ENCODE data around the gene CH25H. TPM values are rescaled to one million over a fixed set of nuclear protein-coding genes. Genes with fewer than 3 reads are reported as not detected.

The CH25H gene
- total RNA-seq, 1 donor from 2014 or later, result 3.0 TPM

DNA sequence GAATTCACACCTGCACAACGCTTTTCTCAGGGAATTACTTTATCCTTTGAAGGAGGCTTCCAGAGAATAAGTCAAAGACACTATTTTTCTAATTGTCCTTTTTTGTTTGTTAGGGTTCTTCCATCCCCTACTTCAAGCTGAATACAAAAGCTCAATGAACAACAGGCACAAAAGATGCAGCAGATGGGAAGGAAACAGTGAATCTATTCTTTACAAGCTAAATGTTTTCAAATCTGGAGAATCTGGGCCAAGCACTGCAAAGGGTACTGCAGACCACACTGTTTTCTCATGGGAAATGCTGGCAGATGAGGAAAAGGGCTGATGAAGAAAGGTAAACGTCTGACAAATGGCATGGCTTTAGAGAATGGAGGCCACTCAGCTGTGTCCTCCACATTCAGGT lies 25.9 kb upstream of the CH25H start:
- no peak for DNase-seq (ENCODE audit: low read depth in 2 of 2)

DNA sequence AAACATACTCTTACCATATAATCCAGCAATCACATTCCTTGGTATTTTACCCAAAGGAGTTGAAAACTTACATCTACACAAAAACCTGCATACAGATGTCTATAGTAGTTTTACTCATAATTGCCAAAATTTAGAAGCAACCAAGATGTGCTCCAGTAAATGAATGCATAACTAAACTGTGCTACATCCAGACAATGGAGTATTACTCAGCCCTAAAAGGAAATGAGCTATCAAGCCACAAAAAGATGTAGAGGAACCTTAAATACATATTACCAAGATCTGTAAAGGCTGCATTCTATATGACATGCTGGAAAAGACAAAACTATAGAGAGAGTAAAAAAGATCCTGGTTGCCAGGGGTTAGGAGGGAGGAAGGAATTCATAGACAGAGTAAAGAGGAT lies 21.8 kb upstream of the CH25H start:
- no peak for DNase-seq (ENCODE audit: low read depth in 2 of 2)

DNA sequence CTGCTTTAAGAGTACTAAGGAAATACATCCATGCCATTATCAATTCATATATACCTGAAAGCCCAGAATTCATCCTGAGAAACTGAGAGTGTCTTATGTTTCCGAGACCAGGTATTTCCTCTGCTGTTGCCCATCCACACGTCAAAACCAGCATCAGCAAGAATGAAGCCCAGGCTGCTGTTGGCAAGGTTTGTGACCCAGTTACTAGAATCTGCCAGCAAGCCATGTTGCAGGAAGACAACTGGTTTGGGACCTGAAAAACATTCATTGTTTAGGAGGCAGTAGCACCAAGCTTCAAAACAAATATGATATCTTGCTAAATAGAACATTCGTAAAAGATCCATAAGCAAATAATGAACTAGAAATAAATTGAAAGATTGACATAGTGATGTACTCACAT lies 21.0 kb upstream of the CH25H start:
- DNase-seq (ENCODE audit: low read depth in 2 of 2), result no peak

DNA sequence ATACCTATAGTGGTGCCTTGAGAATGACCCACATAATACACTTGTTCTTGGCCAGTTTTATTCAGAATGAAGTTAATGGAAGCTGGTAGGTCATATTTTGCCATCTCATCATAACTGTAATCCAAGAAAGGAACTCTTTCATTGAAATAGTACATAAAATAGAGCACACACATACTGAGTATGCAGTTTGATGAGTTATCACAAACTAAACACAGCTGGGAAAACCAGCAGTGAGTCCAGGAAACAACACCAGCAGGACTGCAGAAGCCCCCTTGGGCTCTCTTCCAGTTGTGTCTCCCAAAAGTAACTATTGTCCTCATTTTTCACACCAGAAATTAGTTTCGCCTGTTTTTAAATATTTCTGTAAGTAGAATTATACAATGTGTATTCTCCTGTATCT lies 19.8 kb upstream of the CH25H start:
- peak in 1 of 2 donors; percentile 51 for DNase-seq (ENCODE audit: low read depth in 2 of 2)

DNA sequence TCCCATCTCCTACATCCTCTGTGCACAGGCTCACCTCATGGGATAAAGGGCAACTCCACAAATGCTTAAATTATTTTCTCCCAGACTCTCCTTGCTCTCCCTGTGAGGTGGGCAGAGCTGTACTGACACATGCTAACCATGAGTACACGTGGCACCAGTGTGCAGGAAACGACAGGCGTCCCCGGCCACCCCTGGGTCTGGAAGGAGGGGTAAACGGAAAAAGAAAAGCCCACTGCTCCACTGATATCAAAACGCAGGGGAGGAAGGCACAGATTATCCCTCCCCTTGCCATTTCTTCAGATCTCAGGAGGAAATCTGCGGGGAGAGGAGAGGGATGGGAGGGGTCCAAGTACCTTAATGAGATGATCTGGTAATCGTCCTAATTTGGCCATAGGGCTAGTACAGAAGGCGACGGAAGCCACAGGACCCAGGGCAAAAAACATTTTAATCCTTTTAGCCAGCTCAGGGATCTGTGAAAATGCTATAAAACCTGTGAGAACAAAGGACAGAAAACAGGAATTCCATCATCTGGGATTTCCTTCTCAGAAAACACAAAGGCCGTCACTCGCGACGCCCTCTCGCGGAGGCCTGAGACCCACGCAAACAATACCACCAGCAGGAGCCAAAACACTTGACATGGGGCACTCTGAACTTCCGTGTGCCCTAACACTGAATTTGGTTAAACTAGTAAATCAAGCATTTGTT lies 17.8 kb upstream of the CH25H start:
- DNase-seq (ENCODE audit: low read depth in 2 of 2), result peak; percentile 77 to 92

DNA sequence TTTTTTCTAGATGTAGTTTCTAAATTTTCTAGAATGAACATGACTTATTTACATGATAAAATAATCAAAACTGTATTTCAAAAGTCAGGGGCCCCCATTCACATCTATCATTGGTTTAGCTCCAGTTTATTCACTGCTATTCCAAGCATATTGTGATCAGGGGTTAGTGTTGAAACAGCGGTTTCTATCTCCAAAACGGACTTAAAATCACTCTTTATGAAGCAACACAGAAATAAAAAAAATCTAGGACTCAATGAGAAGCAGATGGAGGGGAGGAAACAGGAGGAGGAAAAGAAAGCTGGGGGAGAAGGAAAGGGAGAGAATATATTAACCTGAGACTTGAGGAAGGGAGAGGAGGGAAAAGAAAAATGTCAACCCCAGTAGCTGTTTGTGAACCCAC lies 14.8 kb upstream of the CH25H start:
- DNase-seq (ENCODE audit: low read depth in 2 of 2), result no peak

DNA sequence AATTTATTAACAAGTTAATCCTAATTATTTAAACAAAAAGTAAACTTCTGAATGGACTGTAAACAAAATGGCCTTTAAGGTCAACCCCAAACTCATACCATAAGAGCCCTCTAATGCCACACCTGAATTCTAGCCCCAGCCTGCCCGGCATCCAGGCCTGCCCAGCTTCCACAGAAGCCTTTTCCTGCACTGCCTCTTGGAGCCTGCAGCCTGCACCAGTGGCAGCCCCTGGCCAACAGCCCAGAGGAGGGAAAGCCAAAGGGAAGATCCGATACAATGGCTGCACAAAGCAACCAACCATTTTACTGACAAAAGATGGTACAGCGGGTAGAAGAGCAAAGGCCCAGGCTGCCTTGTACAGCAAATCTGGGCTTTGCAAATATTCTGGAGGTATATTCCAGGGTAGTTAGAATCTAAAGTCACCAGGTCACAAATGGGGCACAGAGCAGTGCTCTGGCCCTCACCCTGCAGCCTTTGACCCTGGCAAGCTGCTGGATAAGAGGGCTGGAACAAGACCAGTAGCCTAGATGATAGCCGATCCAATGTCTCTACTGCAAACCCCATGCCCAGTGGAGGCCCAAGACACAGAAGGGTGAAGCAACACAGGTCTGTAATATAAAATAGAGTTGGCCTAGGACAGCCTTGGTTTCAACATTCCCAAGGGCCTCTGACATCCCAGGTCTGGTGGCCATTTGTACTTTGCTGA lies 12.5 kb upstream of the CH25H start:
- DNase-seq (ENCODE audit: low read depth in 2 of 2), result peak in 1 of 2 donors; percentile 22

DNA sequence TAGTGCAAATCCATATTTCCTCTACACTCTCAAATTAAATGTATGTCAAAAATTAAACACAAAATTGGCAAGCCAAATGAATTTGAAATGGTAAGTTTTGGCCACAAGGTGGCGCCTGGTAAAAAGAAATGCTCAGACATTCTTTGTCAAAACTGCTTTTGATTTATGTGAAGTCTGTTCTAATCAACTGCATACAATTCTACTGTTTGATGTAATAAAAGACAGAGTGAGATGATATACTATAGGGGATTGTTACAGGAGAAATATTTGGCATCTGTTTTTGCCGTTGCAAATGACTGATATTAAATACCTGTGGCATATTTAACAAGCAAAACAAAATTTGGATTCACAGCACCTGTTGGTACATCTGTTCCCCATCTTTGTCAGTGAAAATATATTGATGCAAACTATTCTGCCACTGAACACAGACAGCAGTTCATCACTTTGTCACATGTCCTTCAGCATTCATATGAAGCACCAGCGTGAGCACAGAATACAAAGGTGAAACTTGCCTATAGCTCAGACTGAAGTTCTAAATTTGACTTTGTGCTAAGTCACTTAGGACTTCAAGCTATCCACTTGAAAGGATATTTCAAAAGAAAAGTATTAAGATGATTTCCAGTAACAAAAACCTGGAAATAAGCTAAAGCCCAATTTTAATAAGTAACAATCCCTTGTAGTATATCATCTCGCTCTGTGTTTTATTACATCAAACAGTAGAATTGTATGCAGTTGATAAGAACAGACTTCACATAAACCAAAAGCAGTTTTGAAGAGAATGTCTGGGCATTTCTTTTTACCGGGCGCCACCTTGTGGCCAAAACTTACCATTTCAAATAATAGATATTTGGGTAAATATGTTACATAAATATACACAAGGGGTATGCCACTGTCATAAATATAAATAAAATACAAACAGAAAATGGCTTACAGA lies 10.2 kb upstream of the CH25H start:
- peak; percentile 69 to 81 for DNase-seq (ENCODE audit: low read depth in 2 of 2)

DNA sequence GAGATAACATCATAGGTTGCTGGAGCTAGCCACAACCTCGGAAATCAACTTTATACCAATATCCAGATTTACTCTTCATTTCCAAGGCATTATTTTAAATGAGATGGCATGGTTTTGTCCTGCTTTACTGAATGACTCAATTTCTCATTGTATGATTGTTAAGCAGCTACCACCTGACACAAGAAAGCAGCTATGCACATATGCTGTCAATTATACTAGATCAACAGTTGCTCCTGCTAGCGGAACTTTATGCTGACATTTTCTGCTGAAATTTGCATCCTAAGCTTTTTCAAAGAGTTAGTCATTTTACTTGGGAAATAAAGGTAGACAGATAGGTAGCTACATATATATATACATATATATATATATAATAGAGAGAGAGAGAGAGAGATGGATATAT lies 8.9 kb upstream of the CH25H start:
- no peak for DNase-seq (ENCODE audit: low read depth in 2 of 2)

DNA sequence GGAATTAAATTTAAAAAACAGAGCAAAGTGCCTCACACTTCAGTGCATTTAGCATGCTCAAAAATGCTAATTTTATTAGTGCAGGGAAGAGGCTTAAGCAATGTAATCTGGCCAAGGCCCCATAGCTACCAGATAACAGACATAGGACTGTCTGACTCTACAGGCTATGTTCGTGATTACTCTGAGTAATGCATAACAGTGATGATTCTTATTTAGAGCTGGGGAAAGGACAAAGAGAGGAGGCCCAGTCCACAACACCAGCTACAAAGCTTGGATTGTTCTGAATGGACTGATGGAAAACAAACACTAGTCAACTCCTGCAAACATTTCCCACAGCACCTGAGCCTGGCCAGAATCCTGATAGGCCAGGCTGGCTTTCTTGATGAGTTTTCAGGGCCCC lies 8.4 kb upstream of the CH25H start:
- no peak for DNase-seq (ENCODE audit: low read depth in 2 of 2)

DNA sequence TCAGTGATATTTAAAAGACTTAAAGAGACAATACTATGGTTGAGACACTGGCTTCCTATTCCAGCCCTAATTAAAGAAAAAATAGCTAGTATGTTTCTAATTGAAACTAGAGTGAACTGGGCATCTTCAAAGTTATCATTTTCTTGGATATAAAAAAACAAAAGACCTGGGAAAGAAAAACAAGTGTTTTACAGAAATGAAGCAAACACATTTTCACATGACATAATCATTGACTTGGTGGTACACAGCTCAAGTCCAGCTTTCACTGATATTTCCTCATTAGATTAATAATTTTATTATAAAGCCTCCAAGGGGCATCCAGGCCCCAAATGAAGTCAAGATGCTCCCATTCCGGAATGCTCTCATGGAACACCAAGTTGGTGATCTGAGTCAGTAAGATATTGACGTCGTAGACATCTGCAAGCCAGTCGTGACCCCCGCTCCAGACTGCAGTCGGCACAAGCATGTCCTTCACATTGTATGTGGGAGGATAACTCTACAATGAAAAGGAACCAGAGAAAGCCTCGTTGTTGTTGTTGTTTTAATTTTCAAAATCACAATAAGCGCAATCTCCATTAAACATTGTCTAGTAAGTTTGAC lies 7.5 kb upstream of the CH25H start:
- no peak for DNase-seq (ENCODE audit: low read depth in 2 of 2)

DNA sequence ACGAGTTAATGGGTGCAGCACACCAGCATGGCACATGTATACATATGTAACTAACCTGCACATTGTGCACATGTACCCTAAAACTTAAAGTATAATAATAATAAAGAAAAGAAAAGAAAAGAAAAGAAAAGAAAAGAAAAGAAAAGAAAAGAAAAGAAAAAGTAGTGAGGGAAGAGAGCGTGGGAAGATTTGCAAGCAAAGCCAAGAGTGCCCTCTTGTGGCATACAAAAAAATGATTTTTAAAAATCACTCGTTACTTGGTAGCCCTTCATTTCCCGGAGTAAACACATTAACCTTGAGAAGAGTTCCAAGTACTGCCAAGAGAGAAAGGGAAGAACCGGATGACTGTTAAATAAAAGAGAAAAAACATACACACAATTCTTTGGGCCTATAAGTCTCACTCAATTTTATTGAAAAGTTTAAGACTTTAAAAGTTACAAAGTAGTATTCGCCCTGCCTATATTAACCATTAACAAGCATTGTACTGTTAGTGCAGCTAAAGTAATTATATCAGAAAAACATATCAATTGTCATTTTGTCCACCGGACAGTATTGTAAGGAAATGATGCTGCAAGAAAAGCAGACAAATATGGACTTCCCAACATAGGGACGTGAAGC lies 6.2 kb upstream of the CH25H start:
- peak; percentile 58 to 70 for DNase-seq (ENCODE audit: low read depth in 2 of 2)

DNA sequence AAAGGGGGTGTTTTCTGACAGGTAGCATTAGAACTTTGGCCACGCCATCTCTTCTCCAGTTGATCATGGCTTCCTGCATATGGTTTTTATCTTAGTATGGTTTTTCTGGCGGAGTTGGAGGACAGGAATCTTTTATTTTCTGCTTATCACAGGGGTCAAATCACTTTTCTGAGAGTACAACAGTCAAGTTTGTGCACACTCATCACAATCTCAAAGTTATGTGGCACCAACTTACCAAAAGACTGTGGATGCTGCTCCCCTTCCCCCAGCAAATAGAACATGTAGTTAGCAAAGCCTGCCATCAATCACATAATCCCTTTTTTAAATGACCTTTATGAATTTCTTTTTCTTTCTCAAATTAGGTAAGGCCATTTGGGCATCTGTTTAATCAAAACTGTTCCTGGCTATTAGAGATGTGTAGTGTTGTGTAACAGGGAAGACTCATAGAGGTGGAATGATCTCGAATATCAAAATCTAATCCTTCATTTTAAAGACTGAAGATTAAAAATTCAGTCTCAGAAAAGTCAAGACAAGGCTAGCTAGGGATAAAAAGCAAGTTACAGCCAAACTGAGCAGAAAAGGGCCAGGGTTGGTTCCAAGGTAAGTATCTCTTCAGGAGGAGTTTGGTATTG lies 3.8 kb upstream of the CH25H start:
- no peak for DNase-seq (ENCODE audit: low read depth in 2 of 2)

DNA sequence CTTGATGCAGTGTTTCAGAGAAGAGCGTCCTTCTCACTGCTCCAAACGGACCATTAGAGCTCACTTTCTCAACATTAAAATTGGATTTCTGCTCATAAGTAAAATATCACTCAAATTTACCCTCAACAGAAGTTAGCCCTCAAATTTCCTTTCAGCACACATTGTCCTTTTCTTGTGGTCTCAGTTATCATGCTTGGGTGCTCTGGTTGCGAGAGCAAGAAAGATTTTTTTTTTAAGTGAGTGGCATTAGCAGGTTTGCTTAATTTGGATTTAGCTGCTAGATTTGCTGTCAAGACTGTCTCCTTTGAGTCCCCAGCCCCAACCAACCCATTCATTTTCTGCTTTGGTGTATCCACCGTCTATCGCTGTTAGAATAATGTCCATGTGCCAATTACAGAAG lies 2.6 kb upstream of the CH25H start:
- no peak for DNase-seq (ENCODE audit: low read depth in 2 of 2)

DNA sequence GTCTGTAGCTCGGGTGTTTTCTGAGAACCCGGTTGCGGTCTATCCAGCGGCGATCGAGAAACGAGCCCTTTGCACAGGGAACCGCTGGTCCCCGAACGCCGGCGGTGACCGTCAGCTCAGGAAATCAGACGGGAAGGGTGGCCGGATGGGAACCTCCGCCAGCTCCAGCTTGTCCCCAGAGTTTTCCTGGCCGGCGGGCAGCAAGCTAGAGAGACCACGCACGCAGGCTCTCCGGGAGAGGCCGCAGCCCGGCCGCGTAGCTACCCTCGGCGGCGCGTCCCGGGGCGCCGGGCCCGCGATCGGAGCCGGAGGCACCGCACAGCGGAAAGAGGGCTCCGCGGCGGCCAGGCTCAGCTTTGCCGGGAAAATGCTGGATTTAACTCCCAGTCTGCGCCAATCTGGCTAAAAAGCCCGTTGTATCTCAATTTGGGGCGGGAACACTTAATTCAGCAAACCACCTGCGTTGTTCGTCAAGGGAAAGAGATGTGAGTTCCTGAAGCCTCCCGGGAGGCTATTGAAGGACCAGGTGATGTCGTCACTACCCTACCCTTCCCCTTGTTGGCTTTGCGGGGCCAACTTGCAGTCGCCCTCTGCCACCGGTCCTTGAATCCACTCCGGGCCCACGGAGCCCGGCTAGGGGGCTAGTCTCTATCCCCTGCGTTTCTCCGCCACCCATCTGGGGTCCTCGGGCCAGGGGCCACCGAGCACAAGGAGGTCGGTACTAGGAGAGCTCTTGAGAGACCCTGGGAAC lies 859 bp upstream of the CH25H start:
- peak; percentile 42 to 84 for DNase-seq (ENCODE audit: low read depth in 2 of 2)

DNA sequence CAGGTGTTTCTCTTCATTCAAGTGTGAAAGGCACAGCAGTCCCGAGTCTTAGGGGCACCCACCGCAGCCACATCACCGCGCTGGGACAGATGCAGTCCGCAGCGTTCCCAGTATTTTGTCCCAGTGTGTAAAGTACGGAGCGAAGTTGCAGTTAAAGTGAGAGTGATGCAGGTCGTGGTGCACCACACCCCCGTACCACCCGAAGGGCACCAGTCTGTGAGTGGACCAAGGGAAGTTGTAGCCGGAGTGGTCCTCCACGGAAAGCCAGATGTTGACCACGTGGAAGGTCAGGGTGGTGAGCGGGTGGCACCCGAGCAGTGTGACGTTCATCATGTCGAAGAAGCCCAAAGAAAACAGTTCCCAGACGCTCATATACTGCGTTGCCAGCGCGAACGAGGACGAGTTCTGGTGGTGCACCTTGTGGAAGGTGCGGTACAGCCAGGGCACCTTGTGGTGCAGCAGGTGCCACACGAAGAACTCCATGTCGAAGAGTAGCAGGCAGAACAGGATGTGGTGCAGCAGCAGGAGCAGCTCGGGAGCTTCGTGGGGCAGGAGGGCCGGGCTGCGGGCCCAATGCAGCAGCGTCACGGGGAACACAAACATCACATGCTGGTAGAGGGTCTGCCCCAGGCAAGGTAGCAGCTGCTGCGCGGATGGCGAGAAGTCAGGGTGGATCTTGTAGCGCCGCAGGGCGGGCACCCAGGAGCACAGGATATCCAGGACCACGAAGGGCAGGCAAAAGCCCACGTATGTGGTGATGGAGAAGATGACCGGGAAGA lies 526 bp downstream of the CH25H start:
- peak in 1 of 2 donors; percentile 64 for DNase-seq (ENCODE audit: low read depth in 2 of 2)

DNA sequence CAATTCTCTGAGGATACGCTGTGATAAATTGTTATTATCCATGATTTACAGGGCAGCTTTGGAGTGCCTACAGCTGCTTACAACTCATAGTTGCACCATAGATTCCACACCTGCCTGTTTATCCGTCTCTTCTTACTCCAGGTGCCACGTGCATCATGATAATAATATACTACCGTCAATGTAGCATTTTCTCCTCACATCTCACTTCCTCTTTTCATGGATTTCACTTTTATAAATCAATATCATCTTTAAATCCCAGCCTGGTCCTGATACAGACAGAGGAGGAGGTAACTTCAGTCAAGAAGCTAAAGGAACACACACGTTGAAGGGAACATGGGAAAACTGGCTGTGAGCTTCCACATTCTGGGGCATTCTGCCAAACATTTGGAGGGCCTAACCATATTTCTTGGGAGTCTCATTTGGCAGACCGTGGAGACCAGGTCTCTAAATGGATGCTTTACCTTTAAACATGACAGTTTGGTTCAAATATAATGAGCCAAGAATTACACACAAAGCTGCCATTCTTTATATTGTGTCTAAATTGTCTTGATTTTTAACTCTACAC lies 2.4 kb downstream of the CH25H start:
- no peak for DNase-seq (ENCODE audit: low read depth in 2 of 2)

DNA sequence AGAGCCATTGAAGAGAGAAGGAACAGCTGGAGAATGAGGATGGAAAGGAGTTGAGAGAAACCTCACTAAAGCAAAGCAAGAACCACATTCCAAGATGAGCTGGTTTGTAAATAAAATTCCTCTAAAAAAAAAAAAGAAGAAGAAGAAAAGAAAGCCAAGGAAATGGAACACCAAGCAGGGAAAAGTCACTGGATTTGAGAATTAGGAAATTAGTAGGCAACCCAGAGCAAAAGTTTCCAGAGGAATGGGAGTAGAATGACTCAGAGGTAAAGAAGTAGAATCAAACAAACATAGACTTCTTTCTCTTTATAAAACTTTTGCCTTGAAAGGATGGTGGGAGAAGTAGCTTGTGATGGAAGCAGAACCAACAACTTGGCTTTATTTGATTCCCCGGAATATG lies 3.9 kb downstream of the CH25H start:
- no peak for DNase-seq (ENCODE audit: low read depth in 2 of 2)

DNA sequence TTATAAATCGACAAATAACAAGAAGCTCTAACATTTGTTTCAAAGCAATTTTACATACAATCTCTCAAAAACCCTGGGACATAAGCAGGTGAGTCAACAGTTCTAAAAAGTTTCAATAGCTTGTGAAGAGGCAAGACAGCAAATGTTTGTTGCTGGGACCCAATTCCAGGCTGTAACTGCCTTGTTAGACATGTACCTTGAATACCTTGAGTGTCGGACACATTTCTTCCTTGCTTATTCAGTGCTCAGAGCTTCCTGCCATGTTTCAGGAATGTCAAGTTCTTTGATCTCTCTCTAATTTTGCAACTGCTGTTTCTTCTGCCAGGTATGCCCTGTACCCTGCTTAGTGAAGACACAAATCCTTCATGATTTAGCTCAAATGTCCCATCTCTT lies 5.1 kb downstream of the CH25H start:
- DNase-seq (ENCODE audit: low read depth in 2 of 2), result no peak
